A549 (cell line): ENCODE measurements around the gene PRRT3. TPM values are rescaled to one million over a fixed set of nuclear protein-coding genes. Genes with fewer than 3 reads are reported as not detected.
"Not testable (repeated sequence)": the region's sequence is repeated elsewhere in the genome, so short reads cannot be mapped to it uniquely, and the experiment has no call there.

ENCODE experiments used
- ATAC-seq, 2 experiments: fragments of 200-7000 bp in 1 of 2; fragments of >200 bp in 1 of 2; cut with Nextera tagmentation in 1 of 2; cut with Tn5 transposase in 1 of 2; 3 replicates each; pipeline versions ENCODE4 v1.8.0 to v1.9.1; 2018 to 2020; ENCODE audit warnings: mild to moderate bottlenecking in 1 of 2, moderate library complexity in 1 of 2
- CTCF ChIA-PET: fragments of 300-600 bp; sonication (Branson Sonifier 250); formaldehyde crosslinking; extraction: SDS; loops from one replicate; lab custom pipeline; 2021; ENCODE audit warnings: antibody characterized with exemption, inconsistent platforms; lab: Yijun Ruan, JAX
- POLR2A ChIA-PET: fragments of 350-600 bp; formaldehyde crosslinking; extraction: SDS; loops from one replicate; lab custom pipeline; 2021; ENCODE audit warnings: antibody characterized with exemption, inconsistent platforms; lab: Yijun Ruan, JAX
- DNase-seq, 2 experiments: peaks; one replicate each; pipeline versions ENCODE4 v3.0.0 to v3.0.0-alpha.2; 2011 to 2016; ENCODE audit warnings: low read depth in 1 of 2, low spot score in 1 of 2
- FAIRE-seq: peaks from 2 replicates; lab custom pipeline; 2011; peaks lifted over from hg19 to GRCh38; lab: Jason Lieb, UNC
- H3K27ac ChIP-seq, 2 experiments: fragments of >200 bp; sonication (Bioruptor Twin); formaldehyde crosslinking; 3 replicates each; pipeline ENCODE4 v1.5.1; 2016 to 2017
- H3K4me1 ChIP-seq: fragments of >200 bp; sonication (Bioruptor Twin); formaldehyde crosslinking; 3 replicates; pipeline ENCODE4 v1.6.1; 2016
- H3K4me2 ChIP-seq: fragments of >200 bp; sonication (Bioruptor Twin); formaldehyde crosslinking; 3 replicates; pipeline ENCODE4 v1.6.1; 2016
- H3K4me3 ChIP-seq: fragments of >200 bp; sonication (Bioruptor Twin); formaldehyde crosslinking; 3 replicates; pipeline ENCODE4 v1.5.1; 2016
- H3K9me3 ChIP-seq: fragments of >200 bp; sonication (Bioruptor Twin); formaldehyde crosslinking; 3 replicates; pipeline ENCODE4 v1.6.1; 2016
- ATOH8 ChIP-seq: fragments of 250-450 bp; sonication (Bioruptor Pico); IDR thresholded peaks from 2 replicates; pipeline ENCODE4 v1.5.0; 2020; ENCODE audit warnings: low read depth, mild to moderate bottlenecking, moderate library complexity
- BCL3 ChIP-seq: fragments of >200 bp; sonication (Bioruptor Twin); formaldehyde crosslinking; IDR thresholded peaks from 3 replicates; pipeline ENCODE4 v1.6.1; 2016
- BHLHE40 ChIP-seq: IDR thresholded peaks from 2 replicates; pipeline ENCODE4 v1.6.1; 2012; ENCODE audit warnings: low read depth, low read length, inconsistent platforms
- CHD4 ChIP-seq: fragments of 200-600 bp; sonication (generic); IDR thresholded peaks from 2 replicates; pipeline ENCODE4 v1.6.1; 2016; ENCODE audit warnings: antibody characterized with exemption, mild to moderate bottlenecking, borderline replicate concordance
- E2F6 ChIP-seq: IDR thresholded peaks from 2 replicates; pipeline ENCODE4 v1.6.1; 2012; ENCODE audit warnings: low read depth, borderline replicate concordance
- EHMT2 ChIP-seq: fragments of 200-600 bp; sonication (generic); IDR thresholded peaks from 2 replicates; pipeline ENCODE4 v1.6.1; 2016; ENCODE audit warnings: antibody characterized with exemption, low read depth, mild to moderate bottlenecking, moderate library complexity
- ESRRA ChIP-seq: fragments of 150-350 bp; IDR thresholded peaks from 2 replicates; pipeline ENCODE4 v1.6.1; 2014; ENCODE audit warnings: mild to moderate bottlenecking, low read length, borderline replicate concordance
- GATA3 ChIP-seq: IDR thresholded peaks from 2 replicates; pipeline ENCODE4 v1.6.1; 2012; ENCODE audit warnings: borderline replicate concordance
- HDAC2 ChIP-seq: fragments of 200-600 bp; sonication (generic); IDR thresholded peaks from 2 replicates; pipeline ENCODE4 v1.6.1; 2016
- HEYL ChIP-seq: fragments of 250-450 bp; sonication (Bioruptor Pico); IDR thresholded peaks from 2 replicates; pipeline ENCODE4 v1.8.0; 2021; ENCODE audit warnings: mild to moderate bottlenecking, moderate library complexity
- KDM5A ChIP-seq: fragments of 200-600 bp; sonication (generic); IDR thresholded peaks from 2 replicates; pipeline ENCODE4 v1.6.1; 2016; ENCODE audit warnings: antibody characterized with exemption, mild to moderate bottlenecking
- MAFK ChIP-seq: fragments of 450-650 bp; IDR thresholded peaks from 2 replicates; pipeline ENCODE4 v1.6.1; 2014; ENCODE audit not compliant: partially characterized antibody
- PHF8 ChIP-seq: fragments of 200-600 bp; sonication (generic); IDR thresholded peaks from 2 replicates; pipeline ENCODE4 v1.6.1; 2016; ENCODE audit warnings: low read depth, mild to moderate bottlenecking, antibody characterized with exemption, moderate library complexity, borderline replicate concordance
- REST ChIP-seq: fragments of 200-600 bp; sonication (generic); IDR thresholded peaks from 2 replicates; pipeline ENCODE4 v1.6.1; 2016; ENCODE audit warnings: antibody characterized with exemption, mild to moderate bottlenecking, moderate library complexity
- RFX5 ChIP-seq: fragments of 450-650 bp; IDR thresholded peaks from 2 replicates; pipeline ENCODE4 v1.7.1; 2014; ENCODE audit warnings: antibody characterized with exemption, mild to moderate bottlenecking, moderate library complexity
- ZC3H11A ChIP-seq: fragments of 450-650 bp; IDR thresholded peaks from 2 replicates; pipeline ENCODE4 v1.6.1; 2014; ENCODE audit warnings: antibody characterized with exemption, mild to moderate bottlenecking
- ZNF302 ChIP-seq: fragments of 250-450 bp; sonication (Bioruptor Pico); IDR thresholded peaks from 2 replicates; pipeline ENCODE4 v1.9.0; 2021; ENCODE audit warnings: inconsistent platforms, mild to moderate bottlenecking, moderate library complexity
- WGBS: methylation state at CpG from one replicate; pipeline ENCODE4 v1.1.6; 2017; ENCODE audit errors: missing lambda C conversion rate; 5-methylcytosine and 5-hydroxymethylcytosine counted together
- polyA plus RNA-seq, 4 experiments: library from polyadenylated mRNA; depleted of rRNA in 3 of 4; stranded (reverse); fragments of >200 nt; fragmentation: RNase III in 1 of 4; extraction: RNeasy Plus Mini Kit Qiagen cat#74134 plus additional on column Dnase treatment in 1 of 4; gene quantifications; 2 replicates in 3 of 4; 3 replicates in 1 of 4; pipeline ENCODE4 v1.2.3, GENCODE V29; 2011 to 2017
- TF ChIP-seq, protein P1 (sequence below): IDR thresholded peaks from 2 replicates; pipeline ENCODE4 v1.6.1; 2012

Gene PRRT3
- polyA plus RNA-seq, 2 of the 4 experiments (the other 2 are of a cell fraction), result 0.53 to 1.1 TPM

GRCh38 chr3:9940746-9941145, 11.5 kb downstream of the PRRT3 start (continued):
- TF ChIP-seq BHLHE40, result no peak
- TF ChIP-seq HDAC2, result no peak
- TF ChIP-seq BCL3, result no peak
- TF ChIP-seq CHD4, result no peak
- TF ChIP-seq ZNF302 (CRISPR knock-in tag), result no peak
- TF ChIP-seq GATA3, result no peak
- TF ChIP-seq PHF8, result no peak

- POLR2A ChIA-PET, CTCF ChIA-PET, H3K4me1 ChIP-seq, FAIRE-seq, ATAC-seq, H3K9me3 ChIP-seq, H3K27ac ChIP-seq, DNase-seq, H3K4me3 ChIP-seq, H3K4me2 ChIP-seq: not testable (repeated sequence)
- 90% methylated on average over 8 of the region's 32 CpGs for WGBS
These were observed 12.3 kb downstream of the PRRT3 start for GRCh38 chr3:9939906-9940305.

DNA sequence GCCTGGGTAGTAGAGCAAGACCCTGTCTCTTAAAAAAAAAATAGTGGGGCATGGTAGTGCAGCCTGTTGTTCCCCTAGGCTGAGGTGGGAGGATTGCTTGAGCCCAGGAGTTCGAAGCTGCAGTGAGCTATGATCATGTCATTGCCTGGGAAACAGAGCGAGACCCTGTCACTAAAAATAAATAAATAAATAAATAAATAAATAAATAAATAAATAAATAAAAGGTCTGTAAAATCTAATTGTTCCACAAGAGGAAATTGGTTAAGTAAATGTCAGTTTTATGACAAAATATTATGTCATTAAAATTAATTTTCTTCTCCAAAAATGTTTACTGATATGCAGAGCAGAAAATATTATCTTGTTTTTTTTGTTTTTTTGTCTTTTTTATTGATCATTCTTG, 13.2 kb downstream of the PRRT3 start:
- DNase-seq, result no peak
- no peak overlapping the region for H3K4me3 ChIP-seq
- ChIA-PET POLR2A (no interaction called here), CTCF (interaction anchor here (1.3 to 1.9 kb wide), 2 partner anchors 8 to 211 kb away, joined by 3 to 9 read pairs; no protein-coding TSS in a partner anchor)
- peaks cover 13% of the 10 kb centered on the region for H3K4me1 ChIP-seq
- no peaks in the 10 kb centered on the region for H3K9me3 ChIP-seq
- no peak for FAIRE-seq
- no peak overlapping the region for H3K4me2 ChIP-seq
- ATAC-seq, result no peak
- H3K27ac ChIP-seq, result no peak overlapping the region
- 95% methylated on average over 2 of the region's 2 CpGs for WGBS
- TF ChIP-seq E2F6, result no peak
- no peak for TF ChIP-seq ATOH8 (CRISPR knock-in tag)
- no peak for TF ChIP-seq MAFK
- no peak for TF ChIP-seq ESRRA
- TF ChIP-seq ZC3H11A, result peak; percentile 87
- TF ChIP-seq, protein P1, sequence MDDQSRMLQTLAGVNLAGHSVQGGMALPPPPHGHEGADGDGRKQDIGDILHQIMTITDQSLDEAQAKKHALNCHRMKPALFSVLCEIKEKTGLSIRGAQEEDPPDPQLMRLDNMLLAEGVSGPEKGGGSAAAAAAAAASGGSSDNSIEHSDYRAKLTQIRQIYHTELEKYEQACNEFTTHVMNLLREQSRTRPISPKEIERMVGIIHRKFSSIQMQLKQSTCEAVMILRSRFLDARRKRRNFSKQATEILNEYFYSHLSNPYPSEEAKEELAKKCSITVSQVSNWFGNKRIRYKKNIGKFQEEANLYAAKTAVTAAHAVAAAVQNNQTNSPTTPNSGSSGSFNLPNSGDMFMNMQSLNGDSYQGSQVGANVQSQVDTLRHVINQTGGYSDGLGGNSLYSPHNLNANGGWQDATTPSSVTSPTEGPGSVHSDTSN, result no peak

DNA sequence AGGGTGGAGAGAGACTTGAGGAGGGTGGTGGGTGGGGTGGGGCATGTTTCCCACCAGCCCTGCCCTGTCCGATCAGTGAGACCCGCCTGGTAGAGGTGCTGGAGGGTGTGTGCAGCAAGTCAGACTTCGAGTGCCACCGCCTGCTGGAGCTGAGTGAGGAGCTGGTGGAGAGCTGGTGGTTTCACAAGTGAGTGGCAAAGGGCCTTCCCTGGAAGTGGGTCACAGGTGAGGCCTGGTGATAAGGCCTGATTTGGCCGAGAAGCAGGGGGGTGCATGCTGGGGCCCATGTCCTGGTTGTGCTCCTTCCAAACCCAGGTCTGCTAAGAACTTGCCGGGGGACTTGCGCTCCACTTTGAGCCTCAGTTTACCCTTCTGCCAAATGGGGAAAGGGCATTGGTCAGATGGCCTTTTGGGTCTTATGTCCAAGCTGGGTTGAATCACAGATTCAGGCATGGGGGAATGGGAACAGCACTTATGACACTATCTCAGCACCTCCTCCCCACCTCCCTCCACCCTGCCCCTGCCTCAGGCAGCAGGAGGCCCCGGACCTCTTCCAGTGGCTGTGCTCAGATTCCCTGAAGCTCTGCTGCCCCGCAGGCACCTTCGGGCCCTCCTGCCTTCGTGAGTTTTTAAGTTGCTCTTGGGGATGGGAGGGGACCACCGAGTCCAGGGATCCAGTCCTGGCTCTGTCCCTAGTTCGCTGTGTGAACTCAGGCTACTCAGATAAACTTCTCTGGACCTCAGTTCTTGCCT, 14.5 kb downstream of the PRRT3 start:
- DNase-seq (no peak), FAIRE-seq (no peak), ATAC-seq (no peak)
- Histone ChIP-seq H3K4me2 (no peak overlapping the region), H3K9me3 (no peaks in the 10 kb centered on the region), H3K4me3 (no peak overlapping the region), H3K4me1 (peaks cover 13% of the 10 kb centered on the region), H3K27ac (no peak overlapping the region)
- POLR2A ChIA-PET, result no interaction called here
- WGBS, result 85% methylated on average over 13 of the region's 13 CpGs
- CTCF ChIA-PET, result interaction anchor here (1.5 to 1.9 kb wide), 2 partner anchors 9 to 10 kb away, joined by 4 to 9 read pairs; no protein-coding TSS in a partner anchor
- no peak for TF ChIP-seq HEYL (CRISPR knock-in tag)
- TF ChIP-seq RFX5, result no peak
- TF ChIP-seq REST, result no peak
- TF ChIP-seq EHMT2, result no peak
- TF ChIP-seq KDM5A, result no peak
